Testis (tissue), 3 donors: ENCODE data around the gene MBOAT7. TPM values are rescaled to one million over a fixed set of nuclear protein-coding genes. Genes with fewer than 3 reads are reported as not detected.

ENCODE experiments used
- DNase-seq: peaks from one replicate; pipeline ENCODE4 v3.0.0-alpha.2; 2019
- H3K27ac ChIP-seq, 2 donors: fragments of 200-600 bp; sonication (generic); one replicate each; pipeline ENCODE4 v1.5.1; 2019
- H3K27me3 ChIP-seq: fragments of 200-600 bp; sonication (generic); one replicate; pipeline ENCODE4 v1.5.1; 2019
- H3K36me3 ChIP-seq: fragments of 200-600 bp; sonication (generic); one replicate; pipeline ENCODE4 v1.5.1; 2017; ENCODE audit warnings: low read depth; ENCODE audit errors: missing control alignments
- H3K4me1 ChIP-seq: fragments of 200-600 bp; sonication (generic); one replicate; pipeline ENCODE4 v1.5.1; 2019
- H3K4me3 ChIP-seq, 2 donors: fragments of 200-600 bp; sonication (generic); one replicate each; pipeline ENCODE4 v1.5.1; 2017 to 2019
- H3K9me3 ChIP-seq: fragments of 200-600 bp; sonication (generic); one replicate; pipeline ENCODE4 v1.5.1; 2017
- CTCF ChIP-seq, 3 experiments: fragments of 450-650 bp in 2 of 3; fragments of 200-600 bp in 1 of 3; sonication (generic) in 1 of 3; IDR thresholded peaks; one replicate each; pipeline ENCODE4 v1.5.1; 2016 to 2019; ENCODE audit warnings: antibody characterized with exemption in 3 of 3, mild to moderate bottlenecking in 2 of 3, moderate library complexity in 1 of 3
- POLR2A ChIP-seq: fragments of 450-650 bp; IDR thresholded peaks from one replicate; pipeline ENCODE4 v1.6.1; 2017; ENCODE audit warnings: antibody characterized with exemption, mild to moderate bottlenecking, moderate library complexity
- WGBS, 2 donors: methylation state at CpG; one replicate each; pipeline ENCODE4 v1.1.5; 2018; 5-methylcytosine and 5-hydroxymethylcytosine counted together
- intact Hi-C: fragments of 100-400 bp; cut with DNase I; formaldehyde crosslinking; loops from one replicate; pipeline ENCODE4 v1.15.1; 2023; ENCODE audit warnings: low total_unique reads
- polyA plus RNA-seq: library from polyadenylated mRNA; stranded (reverse); fragments of 350-450 nt; fragmentation: Illumina TruSeq; extraction: RNeasy Lipid Tissue Mini Kit (QIAGEN cat#74804); gene quantifications from one replicate; pipeline ENCODE4 v1.2.3, GENCODE V29; 2014; ENCODE audit warnings: low read depth, low replicate concordance; ENCODE audit not compliant: insufficient read depth
- total RNA-seq, 2 donors: library from RNA; depleted of rRNA; stranded (reverse); fragments of >200 nt; gene quantifications; one replicate each; pipeline ENCODE4 v1.2.3, GENCODE V29; 2016

MBOAT7 gene
- total and polyA plus RNA-seq, 3 donors from 2014 or later, result 218 to 482 (median 479) TPM

GRCh38 chr19:54204767-54205468, 15.5 kb upstream of the MBOAT7 start:
- Histone ChIP-seq H3K27ac (peak overlapping the region in 1 of 2 donors; percentile 7), H3K9me3 (no peaks in the 10 kb centered on the region), H3K4me3 (no peak overlapping the region), H3K4me1 (peaks cover 70% of the 10 kb centered on the region), H3K36me3 (no peaks in the 10 kb centered on the region), H3K27me3 (no peaks in the 10 kb centered on the region)
- no peak for TF ChIP-seq POLR2A
- no peak for TF ChIP-seq CTCF (IDR thresholded peaks at IDR 0.05)
- intact Hi-C loops, result no loop called here
- DNase-seq, result no peak
- 84 to 85% methylated on average over 4 of the region's 4 CpGs for WGBS, 2 donors

GRCh38 chr19:54203151-54203611, 13.8 kb upstream of the MBOAT7 start:
- Histone ChIP-seq H3K27me3 (no peaks in the 10 kb centered on the region), H3K27ac (peak overlapping the region in 1 of 2 donors; percentile 25), H3K36me3 (no peaks in the 10 kb centered on the region), H3K4me1 (peaks cover 53% of the 10 kb centered on the region), H3K9me3 (no peaks in the 10 kb centered on the region), H3K4me3 (no peak overlapping the region)
- TF ChIP-seq POLR2A, result no peak
- TF ChIP-seq CTCF (IDR thresholded peaks at IDR 0.05), result no peak
- intact Hi-C loops, result no loop called here
- WGBS, 2 donors, result 64 to 71% methylated on average over 9 of the region's 9 CpGs
- no peak for DNase-seq

DNA sequence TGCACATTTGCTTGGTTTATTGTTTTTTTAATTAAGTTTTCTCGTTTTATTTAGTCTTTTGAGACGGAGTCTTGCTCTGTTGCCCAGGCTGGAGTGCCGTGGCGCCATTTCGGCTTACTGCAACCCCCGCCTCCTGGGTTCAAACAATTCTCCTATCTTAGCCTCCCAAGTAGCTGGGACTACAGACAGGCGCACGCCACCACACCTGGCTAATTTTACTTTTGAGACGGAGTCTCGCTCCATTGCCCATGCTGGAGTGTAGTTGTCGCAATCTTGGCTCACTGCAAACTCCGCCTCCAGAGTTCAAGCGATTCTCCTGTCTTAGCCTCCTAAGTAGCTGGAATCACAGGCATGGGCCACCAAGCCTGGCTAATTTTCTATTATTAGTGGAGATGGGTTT, 12.6 kb upstream of the MBOAT7 start:
- WGBS, 2 donors, result 56 to 76% methylated on average over 13 of the region's 13 CpGs
- TF ChIP-seq CTCF (IDR thresholded peaks at IDR 0.05), result no peak
- no peak for TF ChIP-seq POLR2A
- no peak for DNase-seq
- Histone ChIP-seq H3K4me1 (peaks cover 41% of the 10 kb centered on the region), H3K27me3 (no peaks in the 10 kb centered on the region), H3K9me3 (no peaks in the 10 kb centered on the region), H3K36me3 (no peaks in the 10 kb centered on the region), H3K4me3 (no peak overlapping the region), H3K27ac (peak overlapping the region; percentile 93 to 95)
- intact Hi-C loops, result no loop called here

- WGBS, 2 donors, result 1 to 2% methylated on average over 21 to 28 of the region's 28 CpGs
- Histone ChIP-seq H3K27me3 (no peaks in the 10 kb centered on the region), H3K27ac (peak overlapping the region; percentile 93 to 95), H3K4me1 (peaks cover 38% of the 10 kb centered on the region), H3K9me3 (no peaks in the 10 kb centered on the region), H3K36me3 (no peaks in the 10 kb centered on the region), H3K4me3 (peak overlapping the region; percentile 69 to 77)
- DNase-seq, result no peak
- intact Hi-C loops, result no loop called here
- TF ChIP-seq CTCF (IDR thresholded peaks at IDR 0.05) (no peak), POLR2A (no peak)
Measured at GRCh38 chr19:54201172-54201701, 11.9 kb upstream of the MBOAT7 start.
